HT1080 (cell line): ENCODE measurements around the gene PLA2G5. TPM values are rescaled to one million over a fixed set of nuclear protein-coding genes. Genes with fewer than 3 reads are reported as not detected.

ENCODE experiments used
- DNase-seq: peaks from one replicate; pipeline ENCODE4 v3.0.0-alpha.2; 2015; ENCODE audit warnings: low read depth
- total RNA-seq: library from RNA; depleted of rRNA; stranded (reverse); fragments of >200 nt; shearing (Covaris generic); gene quantifications from 2 replicates; pipeline ENCODE4 v1.2.3, GENCODE V29; 2014

Gene PLA2G5
- total RNA-seq, 1 experiment from 2014 or later: not detected

DNA sequence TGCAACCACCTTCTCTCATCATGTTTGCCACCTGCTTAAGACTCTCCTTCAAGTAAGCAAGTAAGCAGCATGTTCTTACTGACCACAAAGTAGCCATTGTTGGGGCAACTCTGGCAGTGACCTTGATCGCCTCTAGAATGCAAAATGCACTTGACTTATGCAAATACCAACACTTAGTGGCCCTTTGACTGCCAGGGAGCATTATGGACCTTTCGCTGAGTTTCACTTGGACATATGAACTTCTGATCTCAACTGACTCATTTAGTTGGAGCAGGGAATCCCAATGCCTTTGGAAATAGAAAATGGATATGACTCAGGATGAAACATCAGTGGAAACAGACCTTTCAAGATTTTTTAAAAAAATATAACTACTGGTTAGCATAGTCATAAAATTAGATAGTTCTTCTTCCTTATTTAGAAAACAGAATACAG lies 6.1 kb upstream of the PLA2G5 start:
- peak; percentile 91 for DNase-seq

DNA sequence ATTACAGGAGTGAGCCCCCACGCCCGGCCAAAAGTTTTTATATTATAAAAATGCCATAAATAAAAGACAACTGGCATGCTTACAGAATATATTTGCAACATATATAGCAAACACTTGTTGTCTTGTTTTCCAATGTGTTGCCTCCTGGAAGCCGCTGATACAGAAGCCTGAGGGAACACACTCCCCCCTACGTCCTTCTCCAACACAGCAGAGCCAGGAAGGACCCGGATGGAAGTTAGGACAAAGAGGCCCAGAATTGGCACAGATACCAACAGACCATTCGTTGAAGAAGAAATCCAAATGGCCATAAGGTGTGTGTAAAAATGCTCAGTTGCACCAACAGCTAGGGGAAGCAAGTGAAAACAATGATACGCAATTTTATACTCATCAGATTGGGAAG lies 1.3 kb upstream of the PLA2G5 start:
- no peak for DNase-seq

DNA sequence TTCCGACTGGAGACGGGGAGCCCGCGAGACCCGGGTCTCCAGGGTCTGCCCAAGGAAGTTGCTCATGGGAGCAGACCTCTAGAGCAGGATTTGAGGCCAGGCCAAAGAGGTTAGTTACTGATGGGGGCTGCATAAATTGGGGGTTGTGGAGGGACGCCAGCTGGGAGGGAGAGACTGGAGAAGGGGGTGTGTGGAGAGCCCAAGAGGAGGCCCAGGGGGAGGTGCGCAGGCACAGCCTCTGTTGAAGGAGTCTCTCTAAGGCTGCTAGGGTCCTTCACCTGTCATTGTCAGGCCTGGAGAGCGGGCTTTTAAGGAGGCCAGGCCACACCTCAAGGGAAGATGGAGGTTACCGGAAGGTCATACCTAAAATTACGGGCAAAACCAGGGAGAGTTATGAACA lies 363 bp downstream of the PLA2G5 start:
- DNase-seq: no peak

DNA sequence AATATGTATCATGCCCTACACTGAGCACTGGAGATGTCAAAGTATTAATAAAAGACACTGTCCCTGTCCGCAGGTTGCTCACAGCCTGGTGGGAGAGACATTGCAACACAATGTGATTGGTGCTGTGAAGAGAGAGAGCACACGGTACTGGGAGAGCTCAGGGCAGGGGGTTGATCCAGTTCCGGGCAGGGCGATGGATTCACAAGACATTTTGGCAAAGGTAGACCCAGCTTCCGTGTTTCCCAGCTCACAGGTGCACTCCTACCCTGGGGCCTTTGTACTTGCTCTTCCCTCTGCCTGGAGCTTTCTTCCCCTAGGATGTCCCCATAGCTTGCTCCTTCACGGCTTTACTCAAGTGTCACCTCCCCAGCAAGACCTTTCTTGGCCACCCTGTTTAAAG lies 1.4 kb downstream of the PLA2G5 start:
- no peak for DNase-seq

DNA sequence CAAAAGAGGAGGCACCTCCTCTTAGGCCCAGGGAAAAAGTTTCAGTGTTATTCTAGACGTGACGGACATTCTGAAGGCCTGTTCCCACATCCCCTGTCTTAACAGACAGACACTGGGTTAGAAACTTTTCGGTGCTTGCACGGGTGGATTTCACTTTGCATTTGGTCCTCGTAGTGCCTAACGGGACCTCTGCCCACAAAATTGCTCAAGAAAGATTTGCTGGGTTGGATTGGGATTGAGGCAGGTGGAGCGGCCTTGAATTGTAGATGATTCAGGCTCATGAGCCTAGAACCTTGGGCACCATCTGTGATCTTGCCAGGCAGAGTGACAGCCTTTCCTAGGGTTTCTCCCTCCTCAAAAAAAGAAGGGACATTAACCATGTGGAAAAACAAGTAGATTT lies 2.8 kb downstream of the PLA2G5 start:
- no peak for DNase-seq

DNA sequence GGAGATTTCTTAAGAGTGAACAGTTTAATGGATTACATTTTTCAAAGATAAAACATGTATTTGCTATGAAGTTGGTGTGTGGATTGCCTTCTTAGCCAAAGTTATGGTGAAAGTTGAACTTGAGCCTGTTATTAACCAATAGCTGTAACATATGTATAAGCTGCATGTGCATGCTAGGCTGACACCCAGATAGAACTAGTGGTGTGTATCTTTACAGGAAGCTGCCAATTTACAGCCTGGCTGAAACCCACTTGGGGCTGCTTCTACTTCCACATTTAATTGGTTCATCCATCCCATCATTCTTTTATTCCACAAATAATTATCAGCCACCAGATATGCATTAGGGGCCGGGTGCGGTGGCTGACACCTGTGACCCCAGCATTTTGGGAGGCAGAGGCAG lies 3.3 kb downstream of the PLA2G5 start:
- DNase-seq: no peak

DNA sequence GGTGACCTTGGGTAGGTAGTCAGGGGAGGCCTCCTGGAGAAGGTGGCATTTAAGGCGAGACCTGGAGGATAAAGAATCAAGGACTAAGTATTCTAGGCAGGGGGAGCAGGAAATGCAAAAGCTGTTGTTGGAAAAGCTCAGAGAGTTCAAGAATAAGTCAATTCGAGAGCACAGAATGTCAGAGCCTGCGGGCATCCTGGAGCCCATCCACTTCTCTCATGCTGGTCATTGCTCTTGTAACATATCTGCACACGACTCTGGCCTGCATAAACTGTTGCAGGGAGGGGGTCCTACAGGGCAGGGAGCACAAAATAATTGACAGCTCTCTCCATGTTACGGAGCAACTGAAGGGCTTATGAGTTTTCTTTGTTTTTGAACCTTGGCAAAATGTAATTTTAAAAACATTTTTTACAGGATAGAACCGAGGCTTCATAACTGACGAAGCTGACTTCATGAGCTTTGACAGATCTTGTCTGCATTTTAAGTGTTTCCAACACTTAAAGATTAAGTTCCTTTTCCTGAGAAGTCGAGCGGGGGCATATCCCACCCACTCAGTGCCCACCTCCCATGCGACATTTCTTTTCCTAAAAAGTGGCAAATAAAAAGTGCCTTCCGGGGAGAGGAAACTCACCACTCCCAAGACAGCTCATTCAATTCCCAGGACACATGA lies 4.2 kb downstream of the PLA2G5 start:
- DNase-seq: no peak

DNA sequence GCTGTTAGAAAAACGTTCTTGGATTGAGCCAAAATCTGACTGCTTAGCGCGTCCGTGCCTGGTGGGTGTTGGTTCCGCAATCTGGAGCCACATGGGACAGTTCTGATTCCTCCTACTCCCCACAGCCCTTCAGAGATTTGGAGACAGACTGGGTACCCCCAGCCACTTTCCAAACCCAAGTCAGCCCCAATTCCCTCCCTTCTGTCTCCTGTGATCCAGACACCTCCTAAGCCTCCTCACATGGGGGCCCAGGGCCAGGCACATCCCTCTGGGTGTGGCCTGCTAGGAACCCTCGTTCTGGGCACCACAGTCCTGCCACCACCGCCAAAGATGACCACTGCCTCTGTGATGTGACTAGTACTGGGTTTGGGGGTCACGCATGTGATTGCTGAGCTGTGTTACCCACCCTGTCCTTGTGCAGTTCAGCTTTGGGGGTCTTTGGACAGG lies 4.8 kb downstream of the PLA2G5 start:
- no peak for DNase-seq

DNA sequence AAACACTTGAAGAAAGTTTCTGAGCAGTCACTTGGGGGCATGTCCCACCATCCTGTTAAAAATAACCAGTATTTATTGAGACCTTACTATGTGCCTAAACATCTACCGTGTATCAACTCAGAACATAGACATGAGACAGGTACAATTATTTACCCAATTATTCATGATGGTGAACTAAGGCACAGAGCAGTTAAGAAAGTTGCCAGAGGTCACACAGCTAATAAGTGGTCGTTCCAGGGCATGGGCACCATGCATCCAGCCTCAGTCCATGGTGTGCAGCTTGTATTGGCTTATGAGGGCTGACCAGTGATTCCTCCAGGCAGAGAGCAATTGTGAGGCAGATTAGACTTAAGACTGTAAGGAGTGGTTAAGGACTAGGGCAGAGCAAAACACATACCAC lies 5.4 kb downstream of the PLA2G5 start:
- DNase-seq: no peak

DNA sequence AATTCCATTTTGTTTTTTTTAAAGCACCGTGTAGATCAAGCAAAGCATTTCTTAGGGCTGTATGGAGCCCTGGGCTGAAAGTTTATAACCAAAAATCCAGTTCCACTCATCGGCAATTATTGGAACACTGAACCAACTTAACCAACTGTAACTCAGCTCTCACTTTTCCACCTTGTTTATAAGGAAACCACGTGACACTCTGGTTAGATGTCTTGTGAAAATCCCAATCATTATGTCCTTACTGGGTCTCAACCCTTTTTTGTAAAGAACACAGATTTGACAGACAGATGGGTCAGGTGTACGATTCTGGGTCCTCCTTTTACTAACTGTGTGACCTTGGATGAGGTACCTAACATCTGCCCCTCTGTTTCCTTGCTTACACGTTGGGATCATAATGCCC lies 6.2 kb downstream of the PLA2G5 start:
- no peak for DNase-seq

DNA sequence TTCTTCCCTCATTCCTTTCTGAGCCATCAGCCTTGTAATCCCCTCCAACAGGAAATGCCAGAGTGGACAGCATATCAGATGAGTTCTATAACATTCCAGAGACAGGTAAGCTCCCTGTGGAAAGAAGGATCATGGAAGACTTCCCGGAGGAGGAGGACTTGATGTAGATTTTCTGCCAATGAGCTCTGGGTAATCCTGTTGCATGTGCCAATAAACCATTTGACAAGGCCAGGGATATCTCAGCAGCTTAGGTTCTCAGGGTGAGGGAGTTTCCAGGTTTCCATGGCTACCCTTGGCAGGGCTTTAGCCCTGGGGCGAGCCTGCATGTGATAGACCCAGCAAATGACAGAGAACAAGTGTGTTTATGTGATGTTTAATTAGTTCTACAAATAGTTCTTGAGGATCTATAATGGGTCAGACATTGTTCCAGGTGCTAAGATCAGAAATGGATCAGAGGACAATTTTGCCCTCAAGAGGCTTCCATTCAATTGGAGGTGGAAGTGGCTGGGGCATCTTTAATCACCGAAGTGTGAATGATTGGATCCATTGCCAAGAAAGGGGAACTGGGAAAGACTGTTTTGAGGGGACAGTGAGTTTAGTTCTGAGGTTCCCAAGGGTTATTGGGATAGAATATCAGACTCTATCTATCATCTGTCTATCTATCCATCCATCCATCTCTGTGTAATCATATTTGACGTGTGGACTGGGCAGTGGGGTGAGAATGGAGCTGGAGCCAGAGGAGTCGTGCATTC lies 6.9 kb downstream of the PLA2G5 start:
- peak; percentile 16 for DNase-seq

DNA sequence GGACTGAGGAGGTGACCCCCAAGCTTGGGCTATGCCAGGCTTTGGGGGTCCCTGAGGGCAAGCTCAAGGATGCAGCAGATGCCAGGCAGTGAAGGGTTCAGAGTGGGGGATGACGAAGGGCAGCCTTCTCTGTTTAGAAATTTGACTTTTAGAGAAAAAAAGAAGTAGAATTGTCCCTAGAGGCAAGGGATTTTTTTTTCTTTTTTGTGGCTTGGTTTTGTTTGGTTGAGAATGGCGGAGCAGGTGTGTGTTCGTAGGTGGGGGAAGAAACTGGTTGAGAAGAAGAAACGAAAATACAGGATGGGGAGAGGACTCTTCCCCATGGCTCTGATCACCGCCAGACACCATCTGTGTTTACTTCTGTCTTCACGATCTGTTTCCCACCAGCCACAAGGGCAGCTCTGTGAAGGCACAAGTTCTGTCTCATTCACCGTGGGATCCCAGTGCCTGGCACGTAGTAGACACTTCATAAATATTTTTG lies 8.2 kb downstream of the PLA2G5 start:
- DNase-seq: no peak

DNA sequence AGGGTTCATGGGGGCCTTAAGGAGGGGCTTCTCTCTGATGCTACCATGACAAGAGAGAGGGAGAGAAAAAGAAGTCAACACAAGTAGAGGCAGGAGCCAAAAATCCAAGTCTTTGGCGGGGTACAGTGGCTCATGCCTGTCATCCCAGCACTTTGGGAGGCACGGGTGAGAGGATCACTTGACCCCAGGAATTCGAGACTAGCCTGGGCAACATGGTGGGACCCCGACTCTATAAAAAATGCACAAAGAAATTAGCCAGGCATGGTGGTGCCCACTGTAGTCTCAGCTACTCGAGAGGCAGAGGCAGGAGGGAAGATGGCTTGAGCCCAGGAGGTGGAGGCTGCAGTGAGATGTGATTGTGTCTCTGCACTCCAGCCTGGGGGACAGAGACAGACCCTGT lies 8.7 kb downstream of the PLA2G5 start:
- DNase-seq: no peak

DNA sequence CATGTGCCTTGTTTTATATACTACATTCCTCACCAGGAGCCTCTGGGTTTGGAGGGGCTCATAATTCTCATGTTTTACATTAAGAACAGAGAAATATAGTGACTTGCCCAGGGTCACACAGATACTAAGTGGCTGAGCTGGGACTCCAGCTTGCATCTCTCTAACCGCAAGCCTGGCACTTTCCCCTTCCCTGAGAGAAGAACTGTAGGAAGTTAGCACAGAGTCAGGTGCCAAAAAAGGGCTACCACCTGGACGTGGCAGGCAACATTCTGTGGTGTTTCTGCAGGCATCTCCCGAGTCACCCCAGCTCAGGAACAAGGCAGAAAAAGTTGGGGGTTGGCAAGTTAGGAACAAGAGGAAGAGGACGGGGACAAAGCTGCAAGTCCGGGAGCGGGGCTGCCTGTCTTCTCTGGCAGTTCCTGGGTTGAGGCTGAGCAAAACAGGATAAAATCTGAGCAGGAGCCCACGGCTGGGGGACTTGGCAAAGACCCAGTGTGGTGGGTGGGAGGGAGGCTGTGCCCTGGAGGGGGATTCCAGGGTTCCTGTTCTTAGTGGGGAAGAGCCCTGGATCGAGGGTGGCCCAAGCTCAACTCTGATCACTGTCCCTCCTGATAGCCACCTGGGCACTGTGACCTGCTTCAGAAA lies 9.8 kb downstream of the PLA2G5 start:
- DNase-seq: no peak

DNA sequence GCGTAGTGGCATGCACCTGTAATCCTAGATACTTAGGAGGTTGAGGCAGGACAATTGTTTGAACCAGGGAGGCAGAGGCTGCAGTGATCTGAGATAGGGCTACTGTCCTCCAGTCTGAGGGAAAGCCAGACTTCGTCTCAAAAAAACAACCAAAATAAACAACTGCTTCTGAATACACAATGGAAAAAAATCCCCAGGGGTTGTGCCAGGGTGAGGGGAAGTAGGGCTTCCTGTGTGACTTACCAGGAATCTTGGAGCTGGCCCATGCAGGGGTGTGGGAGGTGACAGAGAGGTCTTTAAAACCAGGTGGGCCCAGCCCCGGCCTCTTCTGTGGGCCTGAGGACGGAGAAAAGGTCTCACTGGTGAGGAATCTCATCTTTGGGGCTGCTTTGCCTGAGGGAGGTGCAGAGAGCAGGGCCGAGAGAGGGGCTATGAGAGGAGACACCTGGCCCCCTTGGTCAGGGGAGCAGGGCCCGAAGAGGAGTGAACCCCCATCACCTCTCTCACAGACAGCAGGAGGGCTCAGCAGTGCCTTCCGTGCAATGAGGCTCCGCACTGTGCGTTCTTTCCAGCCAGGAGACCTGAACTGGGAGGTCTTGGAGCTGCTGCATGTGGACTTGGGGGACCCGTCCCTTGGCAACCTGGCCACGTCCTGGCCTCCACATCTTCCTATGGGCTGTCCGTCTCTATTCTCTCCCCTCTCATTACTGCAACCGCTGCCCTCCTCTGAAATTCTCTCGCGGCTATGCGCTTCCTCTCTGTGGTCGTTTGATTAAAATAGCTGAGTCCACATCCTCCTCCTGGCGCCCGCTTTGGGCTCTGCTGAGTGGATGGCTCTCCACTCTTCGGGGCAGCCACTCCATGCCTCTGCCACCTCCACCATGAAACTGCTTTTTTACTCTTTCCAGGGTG lies 10.7 kb downstream of the PLA2G5 start:
- peak; percentile 24 for DNase-seq

DNA sequence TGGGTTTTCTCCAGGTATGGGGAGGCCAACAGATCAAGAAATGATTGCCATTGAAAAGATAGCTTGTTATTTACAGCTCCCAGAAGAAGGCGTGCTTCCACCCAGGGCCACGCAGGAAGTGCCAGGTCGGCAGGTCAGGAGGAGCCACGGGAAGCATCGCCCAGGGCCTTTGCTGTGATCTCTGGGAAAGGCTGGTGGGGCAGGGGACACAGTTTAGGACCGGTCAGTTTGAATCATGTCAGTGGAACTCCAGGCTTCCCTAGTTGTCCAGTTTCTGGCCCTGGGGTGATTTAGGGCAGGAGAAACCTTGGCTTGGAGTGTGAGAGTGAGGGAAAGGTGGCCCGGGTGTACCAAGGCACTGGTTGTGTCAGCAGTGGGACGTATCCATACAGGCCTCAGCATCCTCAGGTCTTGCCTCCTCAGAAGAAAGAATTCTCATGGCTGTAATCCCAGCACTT lies 11.4 kb downstream of the PLA2G5 start:
- DNase-seq: no peak

DNA sequence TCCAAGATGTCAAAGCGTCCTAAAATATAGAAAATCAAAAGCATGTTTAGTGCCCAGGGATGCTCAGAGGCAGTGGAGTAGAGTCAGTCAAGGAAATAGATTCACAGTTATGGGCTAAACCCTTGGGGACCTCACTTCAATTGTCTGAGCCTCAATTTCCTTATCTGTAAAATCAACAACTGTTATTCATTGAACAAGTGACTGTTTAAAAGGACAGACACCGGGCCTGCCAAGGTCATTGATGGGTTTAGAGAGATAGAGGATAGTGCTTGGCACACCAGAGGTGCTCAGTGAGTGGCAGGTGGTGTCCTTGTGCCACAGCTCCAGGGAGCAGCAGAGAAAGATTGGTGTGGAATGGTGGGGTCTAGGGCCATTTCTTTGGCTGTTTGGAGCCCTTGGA lies 12.8 kb downstream of the PLA2G5 start:
- DNase-seq: no peak

DNA sequence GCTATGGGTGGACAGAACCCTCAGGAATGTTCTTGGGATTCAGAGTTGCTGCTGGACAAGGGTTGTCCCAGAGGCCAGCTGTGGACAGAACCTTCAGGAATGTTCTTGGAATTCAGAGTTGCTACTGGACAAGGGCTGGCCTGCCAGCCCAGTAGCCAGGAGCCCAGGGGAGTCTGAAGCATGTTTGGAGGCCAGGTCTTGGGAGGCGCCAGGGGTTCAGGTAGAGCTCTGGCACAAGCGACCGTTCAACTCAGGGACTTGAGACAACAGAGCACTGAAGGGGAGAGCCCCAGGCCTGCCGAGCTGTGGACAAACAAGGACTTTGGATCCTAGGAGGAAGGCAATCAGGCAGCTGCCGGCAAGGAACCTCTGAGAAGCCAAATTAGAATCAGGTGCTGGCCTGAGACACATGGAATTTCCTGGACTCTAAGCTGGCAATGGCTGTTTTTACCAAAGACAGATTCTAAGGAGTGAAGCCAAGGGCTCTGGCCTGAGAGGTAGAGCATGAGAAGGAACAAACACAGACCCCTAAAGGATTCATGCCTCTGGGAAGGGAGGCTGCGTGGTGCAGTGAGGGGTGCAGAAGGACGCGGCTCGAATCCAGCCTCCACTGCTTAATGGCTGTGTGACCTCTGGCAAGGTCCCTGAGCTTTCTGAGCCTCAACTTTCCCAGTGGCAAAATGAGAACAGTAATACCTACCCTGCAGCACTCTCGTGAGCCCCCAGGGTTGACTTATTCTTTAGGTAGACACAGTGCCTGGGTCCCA lies 13.4 kb downstream of the PLA2G5 start:
- DNase-seq: no peak

DNA sequence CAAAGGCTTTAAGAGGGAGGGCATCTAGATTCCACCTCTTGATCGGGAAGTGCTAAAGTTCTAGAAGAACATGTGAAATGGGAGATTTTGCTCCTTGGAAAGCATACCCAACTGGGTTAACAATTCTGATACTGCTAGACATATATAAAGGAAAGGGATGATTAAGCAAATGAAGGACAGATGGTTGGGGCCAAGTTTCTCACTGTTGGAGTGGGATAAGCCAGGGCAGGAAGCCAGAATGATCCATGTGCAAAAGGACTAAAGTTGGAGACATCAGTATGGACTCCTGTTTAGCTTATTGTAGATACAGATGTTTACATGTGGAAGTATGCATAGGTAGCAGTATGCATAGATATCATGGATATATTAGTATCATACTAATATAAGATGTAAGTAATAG lies 16.8 kb downstream of the PLA2G5 start:
- no peak for DNase-seq

DNA sequence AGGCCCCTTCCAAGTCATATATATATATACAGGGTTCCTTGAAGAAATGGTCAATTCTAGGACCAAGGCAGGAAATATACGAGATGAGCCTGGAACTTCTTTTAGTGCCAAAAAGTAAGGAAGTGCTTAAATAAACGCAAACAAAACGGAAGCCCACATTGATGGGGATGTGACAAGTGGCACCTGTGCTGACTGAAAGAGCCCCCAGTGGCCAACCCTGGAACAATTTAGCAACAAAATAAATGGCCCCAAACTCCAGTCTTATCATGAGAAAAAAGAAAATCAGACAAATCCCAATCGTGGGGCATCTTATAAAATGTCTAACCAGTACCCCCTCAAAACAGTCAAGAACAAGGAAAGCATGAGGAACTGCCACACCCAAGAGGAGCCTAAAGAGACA lies 17.7 kb downstream of the PLA2G5 start:
- no peak for DNase-seq
